OCI-LY3 (cell line): ENCODE measurements around the gene TBC1D23.

Experiments
- CTCF ChIP-seq: fragments of 200-600, 300-600 bp; sonication (generic); IDR thresholded peaks from 2 replicates; pipeline ENCODE4 v1.5.1; 2014; ENCODE audit warnings: antibody characterized with exemption, low read length, low read depth
- EZH2phosphoT487 ChIP-seq: fragments of 200-600 bp; shearing (Covaris generic); IDR thresholded peaks from 2 replicates; pipeline ENCODE4 v1.6.1; 2018; ENCODE audit warnings: antibody characterized with exemption, mixed run types, low read depth

- TF ChIP-seq CTCF = no peak
- no peak for TF ChIP-seq EZH2phosphoT487
These were observed 98.2 kb downstream of the TBC1D23 start for GRCh38 chr3:100359035-100359434.
